CD8-positive, alpha-beta memory T cell (primary cell): ENCODE results near the gene ABCG8. TPM values are rescaled to one million over a fixed set of nuclear protein-coding genes. Genes with fewer than 3 reads are reported as not detected.

ENCODE experiments used
- CTCF ChIA-PET: fragments of 350-600 bp; sonication (Branson Sonifier 250); formaldehyde crosslinking; loops from one replicate; lab custom pipeline; 2021; ENCODE audit warnings: antibody characterized with exemption; lab: Charles Lee
- POLR2A ChIA-PET: fragments of 350-600 bp; sonication (Branson Sonifier 250); formaldehyde crosslinking; loops from one replicate; lab custom pipeline; 2021; ENCODE audit warnings: antibody characterized with exemption; lab: Charles Lee
- DNase-seq, 5 donors: peaks; one replicate each; pipeline versions ENCODE4 v3.0.0 to v3.0.0-alpha.2; 2020 to 2022; ENCODE audit warnings: mixed read lengths in 1 of 5
- H3K27ac ChIP-seq: one replicate; pipeline ENCODE4 v1.7.0; 2013; ENCODE audit warnings: low read depth, mild to moderate bottlenecking, low read length, moderate library complexity
- H3K27me3 ChIP-seq: 2 replicates; pipeline ENCODE4 v1.7.0; 2013; ENCODE audit warnings: low read length, mild to moderate bottlenecking; ENCODE audit not compliant: insufficient read depth, poor library complexity, severe bottlenecking
- H3K36me3 ChIP-seq: 2 replicates; pipeline ENCODE4 v1.7.0; 2013; ENCODE audit warnings: mild to moderate bottlenecking, low read length, moderate library complexity; ENCODE audit not compliant: insufficient read depth
- H3K4me1 ChIP-seq: 2 replicates; pipeline ENCODE4 v1.7.0; 2013; ENCODE audit warnings: mild to moderate bottlenecking, low read length, moderate library complexity; ENCODE audit not compliant: insufficient read depth
- H3K4me3 ChIP-seq: 2 replicates; pipeline ENCODE4 v1.7.0; 2013; ENCODE audit warnings: mild to moderate bottlenecking, low read length
- H3K9me3 ChIP-seq: 2 replicates; pipeline ENCODE4 v1.7.0; 2013; ENCODE audit warnings: mild to moderate bottlenecking, low read length
- H3K27ac Mint-ChIP-seq, 8 donors: one replicate each; pipeline ENCODE4 v1.8.0; 2020 to 2021; ENCODE audit warnings: mixed read lengths in 8 of 8, mild to moderate bottlenecking in 6 of 8, inconsistent platforms in 3 of 8, moderate library complexity in 3 of 8
- H3K27me3 Mint-ChIP-seq, 2 donors: one replicate each; pipeline ENCODE4 v1.8.0; 2020 to 2021; ENCODE audit warnings: mixed read lengths in 2 of 2, mild to moderate bottlenecking in 1 of 2, moderate library complexity in 1 of 2
- H3K36me3 Mint-ChIP-seq, 3 donors: one replicate each; pipeline ENCODE4 v1.8.0; 2020 to 2021; ENCODE audit warnings: mixed read lengths in 3 of 3, inconsistent platforms in 1 of 3, mild to moderate bottlenecking in 1 of 3
- H3K4me1 Mint-ChIP-seq, 3 donors: one replicate each; pipeline ENCODE4 v1.8.0; 2020 to 2021; ENCODE audit warnings: mixed read lengths in 3 of 3, inconsistent platforms in 1 of 3, mild to moderate bottlenecking in 1 of 3
- H3K4me3 Mint-ChIP-seq, 7 donors: one replicate each; pipeline ENCODE4 v1.8.0; 2020 to 2021; ENCODE audit warnings: mixed read lengths in 7 of 7, mild to moderate bottlenecking in 6 of 7, moderate library complexity in 4 of 7, inconsistent platforms in 2 of 7
- H3K9me3 Mint-ChIP-seq, 5 donors: one replicate each; pipeline ENCODE4 v1.8.0; 2020 to 2022; ENCODE audit warnings: mixed read lengths in 5 of 5, mild to moderate bottlenecking in 3 of 5, moderate library complexity in 2 of 5, inconsistent platforms in 1 of 5
- polyA plus RNA-seq: library from polyadenylated mRNA; unstranded; fragments of 300-500 nt; fragmentation: Illumina TruSeq; gene quantifications from one replicate; pipeline ENCODE4 v1.2.3, GENCODE V29; 2021
- total RNA-seq, 2 experiments: library from RNA; stranded (reverse); gene quantifications; one replicate each; pipeline ENCODE4 v1.2.3, GENCODE V29; 2021

ABCG8 gene
- total and polyA plus RNA-seq, 3 experiments from 2014 or later, result not detected

GRCh38 chr2:43818761-43819160 is 20.0 kb upstream of the ABCG8 start:
- H3K27me3 Mint-ChIP-seq, result peaks cover 11 to 21% of the 10 kb centered on the region in 2 donors
- H3K9me3 ChIP-seq, result no peaks in the 10 kb centered on the region
- ChIA-PET POLR2A (no interaction called here), CTCF (no interaction called here)
- DNase-seq, result no peak
- no peaks in the 10 kb centered on the region for H3K27me3 ChIP-seq
- no peaks in the 10 kb centered on the region for H3K4me1 Mint-ChIP-seq
- H3K4me3 ChIP-seq, result no peak overlapping the region
- no peak overlapping the region for H3K27ac Mint-ChIP-seq
- no peaks in the 10 kb centered on the region for H3K36me3 ChIP-seq
- no peaks in the 10 kb centered on the region for H3K9me3 Mint-ChIP-seq
- no peaks in the 10 kb centered on the region for H3K4me1 ChIP-seq
- peaks cover 0 to 4% (median 0%) of the 10 kb centered on the region in 3 donors for H3K36me3 Mint-ChIP-seq
- no peak overlapping the region for H3K27ac ChIP-seq
- no peak overlapping the region for H3K4me3 Mint-ChIP-seq

GRCh38 chr2:43819491-43820163 is 19.1 kb upstream of the ABCG8 start:
- Histone ChIP-seq H3K4me3 (no peak overlapping the region), H3K9me3 (no peaks in the 10 kb centered on the region), H3K27ac (no peak overlapping the region), H3K27me3 (no peaks in the 10 kb centered on the region), H3K36me3 (no peaks in the 10 kb centered on the region), H3K4me1 (no peaks in the 10 kb centered on the region)
- Mint-ChIP-seq H3K4me1 (no peaks in the 10 kb centered on the region), H3K36me3 (peaks cover 0 to 4% (median 0%) of the 10 kb centered on the region in 3 donors), H3K27ac (no peak overlapping the region), H3K27me3 (peaks cover 19 to 29% of the 10 kb centered on the region in 2 donors), H3K9me3 (no peaks in the 10 kb centered on the region), H3K4me3 (no peak overlapping the region)
- CTCF ChIA-PET, result no interaction called here
- no peak for DNase-seq
- POLR2A ChIA-PET, result no interaction called here

- no peaks in the 10 kb centered on the region for H3K9me3 Mint-ChIP-seq
- H3K27me3 ChIP-seq, result no peaks in the 10 kb centered on the region
- peak overlapping the region in 1 of 8 donors; percentile 16 for H3K27ac Mint-ChIP-seq
- H3K4me1 ChIP-seq, result no peaks in the 10 kb centered on the region
- no peaks in the 10 kb centered on the region for H3K4me1 Mint-ChIP-seq
- DNase-seq, result no peak
- no peak overlapping the region for H3K27ac ChIP-seq
- H3K4me3 ChIP-seq, result no peak overlapping the region
- ChIA-PET POLR2A (no interaction called here), CTCF (no interaction called here)
- H3K36me3 ChIP-seq, result no peaks in the 10 kb centered on the region
- no peaks in the 10 kb centered on the region for H3K36me3 Mint-ChIP-seq
- no peaks in the 10 kb centered on the region for H3K9me3 ChIP-seq
- peaks cover 17 to 44% of the 10 kb centered on the region in 2 donors for H3K27me3 Mint-ChIP-seq
- no peak overlapping the region for H3K4me3 Mint-ChIP-seq
Measured at GRCh38 chr2:43822839-43823238, 15.9 kb upstream of the ABCG8 start.

GRCh38 chr2:43823751-43824150 is 15.0 kb upstream of the ABCG8 start:
- H3K9me3 ChIP-seq, result no peaks in the 10 kb centered on the region
- H3K4me3 ChIP-seq, result no peak overlapping the region
- Mint-ChIP-seq H3K4me1 (no peaks in the 10 kb centered on the region), H3K9me3 (no peaks in the 10 kb centered on the region), H3K27me3 (peaks cover 17 to 44% of the 10 kb centered on the region in 2 donors), H3K27ac (no peak overlapping the region), H3K4me3 (no peak overlapping the region), H3K36me3 (no peaks in the 10 kb centered on the region)
- H3K27ac ChIP-seq, result no peak overlapping the region
- DNase-seq, result no peak
- H3K36me3 ChIP-seq, result no peaks in the 10 kb centered on the region
- H3K27me3 ChIP-seq, result no peaks in the 10 kb centered on the region
- POLR2A ChIA-PET, result no interaction called here
- no peaks in the 10 kb centered on the region for H3K4me1 ChIP-seq
- CTCF ChIA-PET, result no interaction called here

- H3K27me3 ChIP-seq, result no peaks in the 10 kb centered on the region
- peaks cover 19 to 47% of the 10 kb centered on the region in 2 donors for H3K27me3 Mint-ChIP-seq
- no peaks in the 10 kb centered on the region for H3K9me3 ChIP-seq
- H3K27ac ChIP-seq, result no peak overlapping the region
- no peak for DNase-seq
- no peaks in the 10 kb centered on the region for H3K4me1 Mint-ChIP-seq
- no peaks in the 10 kb centered on the region for H3K36me3 ChIP-seq
- no peak overlapping the region for H3K4me3 Mint-ChIP-seq
- ChIA-PET POLR2A (no interaction called here), CTCF (no interaction called here)
- no peak overlapping the region for H3K27ac Mint-ChIP-seq
- H3K9me3 Mint-ChIP-seq, result no peaks in the 10 kb centered on the region
- no peaks in the 10 kb centered on the region for H3K36me3 Mint-ChIP-seq
- H3K4me1 ChIP-seq, result no peaks in the 10 kb centered on the region
- H3K4me3 ChIP-seq, result no peak overlapping the region
Measured at GRCh38 chr2:43824512-43824911, 14.3 kb upstream of the ABCG8 start.

GRCh38 chr2:43824951-43825493 is 13.7 kb upstream of the ABCG8 start:
- Mint-ChIP-seq H3K4me1 (no peaks in the 10 kb centered on the region), H3K27me3 (peaks cover 17 to 52% of the 10 kb centered on the region in 2 donors), H3K27ac (no peak overlapping the region), H3K9me3 (no peaks in the 10 kb centered on the region), H3K36me3 (no peaks in the 10 kb centered on the region), H3K4me3 (no peak overlapping the region)
- DNase-seq, result no peak
- Histone ChIP-seq H3K4me1 (no peaks in the 10 kb centered on the region), H3K36me3 (no peaks in the 10 kb centered on the region), H3K4me3 (no peak overlapping the region), H3K27ac (no peak overlapping the region), H3K27me3 (no peaks in the 10 kb centered on the region), H3K9me3 (no peaks in the 10 kb centered on the region)
- POLR2A ChIA-PET, result no interaction called here
- CTCF ChIA-PET, result no interaction called here

- Mint-ChIP-seq H3K4me1 (no peaks in the 10 kb centered on the region), H3K9me3 (no peaks in the 10 kb centered on the region), H3K4me3 (no peak overlapping the region), H3K27me3 (peaks cover 19 to 59% of the 10 kb centered on the region in 2 donors), H3K36me3 (no peaks in the 10 kb centered on the region), H3K27ac (peak overlapping the region in 1 of 8 donors; percentile 51)
- ChIA-PET POLR2A (no interaction called here), CTCF (no interaction called here)
- DNase-seq, result no peak
- H3K4me3 ChIP-seq, result no peak overlapping the region
- H3K4me1 ChIP-seq, result no peaks in the 10 kb centered on the region
- no peak overlapping the region for H3K27ac ChIP-seq
- H3K36me3 ChIP-seq, result no peaks in the 10 kb centered on the region
- no peaks in the 10 kb centered on the region for H3K27me3 ChIP-seq
- no peaks in the 10 kb centered on the region for H3K9me3 ChIP-seq
Measured at GRCh38 chr2:43825841-43826240, 12.9 kb upstream of the ABCG8 start.

- Mint-ChIP-seq H3K4me3 (no peak overlapping the region), H3K36me3 (no peaks in the 10 kb centered on the region), H3K9me3 (no peaks in the 10 kb centered on the region), H3K27me3 (peaks cover 22 to 60% of the 10 kb centered on the region in 2 donors), H3K27ac (no peak overlapping the region), H3K4me1 (peaks cover 2 to 4% (median 4%) of the 10 kb centered on the region in 3 donors)
- DNase-seq, result no peak
- H3K27ac ChIP-seq, result no peak overlapping the region
- no peaks in the 10 kb centered on the region for H3K36me3 ChIP-seq
- no peaks in the 10 kb centered on the region for H3K27me3 ChIP-seq
- POLR2A ChIA-PET, result no interaction called here
- H3K4me3 ChIP-seq, result no peak overlapping the region
- CTCF ChIA-PET, result no interaction called here
- no peaks in the 10 kb centered on the region for H3K4me1 ChIP-seq
- no peaks in the 10 kb centered on the region for H3K9me3 ChIP-seq
Measured at GRCh38 chr2:43826305-43827250, 12.2 kb upstream of the ABCG8 start.
